ENCODE results near the gene TSR1. TPM values are rescaled to one million over a fixed set of nuclear protein-coding genes. Genes with fewer than 3 reads are reported as not detected.

Gene TSR1
- total RNA-seq, 2 donors from 2014 or later: 36.4 to 38.2 TPM

- Mint-ChIP-seq H3K27ac (no peak overlapping the region), H3K9me3 (no peaks in the 10 kb centered on the region), H3K4me3 (no peak overlapping the region), H3K27me3 (ENCODE audit: low read depth) (no peaks in the 10 kb centered on the region), H3K4me1 (ENCODE audit: low read depth) (no peaks in the 10 kb centered on the region), H3K36me3 (ENCODE audit: insufficient read depth in 2 of 2) (peaks cover 0 to 1% of the 10 kb centered on the region in 2 donors)
- ATAC-seq (replicated peaks in 1 of 2) (no peak), DNase-seq (no peak)
Observed at GRCh38 chr17:2363851-2364762, 27.9 kb upstream of the TSR1 start.

- peaks cover 0 to 1% of the 10 kb centered on the region in 2 donors for H3K36me3 Mint-ChIP-seq (ENCODE audit: insufficient read depth in 2 of 2)
- no peak for DNase-seq
- no peaks in the 10 kb centered on the region for H3K4me1 Mint-ChIP-seq (ENCODE audit: low read depth)
- no peaks in the 10 kb centered on the region for H3K27me3 Mint-ChIP-seq (ENCODE audit: low read depth)
- no peak overlapping the region for H3K27ac Mint-ChIP-seq
- ATAC-seq (replicated peaks in 1 of 2): no peak
- H3K9me3 Mint-ChIP-seq: no peaks in the 10 kb centered on the region
- no peak overlapping the region for H3K4me3 Mint-ChIP-seq
Observed at GRCh38 chr17:2363318-2363717, 27.1 kb upstream of the TSR1 start.

GRCh38 chr17:2362881-2363280, 26.6 kb upstream of the TSR1 start:
- no peak overlapping the region for H3K27ac Mint-ChIP-seq
- peaks cover 0 to 1% of the 10 kb centered on the region in 2 donors for H3K36me3 Mint-ChIP-seq (ENCODE audit: insufficient read depth in 2 of 2)
- ATAC-seq (replicated peaks in 1 of 2): no peak
- no peaks in the 10 kb centered on the region for H3K4me1 Mint-ChIP-seq (ENCODE audit: low read depth)
- no peak overlapping the region for H3K4me3 Mint-ChIP-seq
- no peaks in the 10 kb centered on the region for H3K27me3 Mint-ChIP-seq (ENCODE audit: low read depth)
- DNase-seq: no peak
- H3K9me3 Mint-ChIP-seq: no peaks in the 10 kb centered on the region

GRCh38 chr17:2362416-2362815, 26.2 kb upstream of the TSR1 start:
- Mint-ChIP-seq H3K27ac (no peak overlapping the region), H3K9me3 (no peaks in the 10 kb centered on the region), H3K4me3 (no peak overlapping the region), H3K27me3 (ENCODE audit: low read depth) (no peaks in the 10 kb centered on the region), H3K4me1 (ENCODE audit: low read depth) (no peaks in the 10 kb centered on the region), H3K36me3 (ENCODE audit: insufficient read depth in 2 of 2) (peaks cover 0 to 1% of the 10 kb centered on the region in 2 donors)
- no peak for DNase-seq
- ATAC-seq (replicated peaks in 1 of 2): no peak

- Mint-ChIP-seq H3K4me3 (no peak overlapping the region), H3K9me3 (no peaks in the 10 kb centered on the region), H3K4me1 (ENCODE audit: low read depth) (no peaks in the 10 kb centered on the region), H3K27ac (no peak overlapping the region), H3K27me3 (ENCODE audit: low read depth) (no peaks in the 10 kb centered on the region), H3K36me3 (ENCODE audit: insufficient read depth in 2 of 2) (peaks cover 0 to 1% of the 10 kb centered on the region in 2 donors)
- no peak for DNase-seq
- no peak for ATAC-seq (replicated peaks in 1 of 2)
Observed at GRCh38 chr17:2362016-2362415, 25.8 kb upstream of the TSR1 start.

- Mint-ChIP-seq H3K4me3 (no peak overlapping the region), H3K36me3 (ENCODE audit: insufficient read depth in 2 of 2) (peaks cover 0 to 1% of the 10 kb centered on the region in 2 donors), H3K4me1 (ENCODE audit: low read depth) (no peaks in the 10 kb centered on the region), H3K27ac (no peak overlapping the region), H3K27me3 (ENCODE audit: low read depth) (no peaks in the 10 kb centered on the region), H3K9me3 (no peaks in the 10 kb centered on the region)
- no peak for ATAC-seq (replicated peaks in 1 of 2)
- DNase-seq: no peak
Observed at GRCh38 chr17:2361010-2361760, 24.9 kb upstream of the TSR1 start.

- H3K27me3 Mint-ChIP-seq (ENCODE audit: low read depth): no peaks in the 10 kb centered on the region
- H3K27ac Mint-ChIP-seq: no peak overlapping the region
- peaks cover 17% of the 10 kb centered on the region for H3K4me1 Mint-ChIP-seq (ENCODE audit: low read depth)
- H3K4me3 Mint-ChIP-seq: no peak overlapping the region
- H3K9me3 Mint-ChIP-seq: no peaks in the 10 kb centered on the region
- H3K36me3 Mint-ChIP-seq (ENCODE audit: insufficient read depth in 2 of 2): peaks cover 0 to 1% of the 10 kb centered on the region in 2 donors
- ATAC-seq (replicated peaks in 1 of 2) (no peak), DNase-seq (no peak)
Observed at GRCh38 chr17:2357931-2358434, 21.7 kb upstream of the TSR1 start.

- Mint-ChIP-seq H3K27ac (no peak overlapping the region), H3K36me3 (ENCODE audit: insufficient read depth in 2 of 2) (no peaks in the 10 kb centered on the region), H3K4me3 (no peak overlapping the region), H3K4me1 (ENCODE audit: low read depth) (peaks cover 19% of the 10 kb centered on the region), H3K27me3 (ENCODE audit: low read depth) (no peaks in the 10 kb centered on the region), H3K9me3 (no peaks in the 10 kb centered on the region)
- ATAC-seq (replicated peaks in 1 of 2) (no peak), DNase-seq (no peak)
Observed at GRCh38 chr17:2357237-2357636, 21.0 kb upstream of the TSR1 start.

GRCh38 chr17:2354311-2354710, 18.1 kb upstream of the TSR1 start:
- Mint-ChIP-seq H3K4me3 (peak overlapping the region; percentile 17 to 67), H3K27me3 (ENCODE audit: low read depth) (no peaks in the 10 kb centered on the region), H3K36me3 (ENCODE audit: insufficient read depth in 2 of 2) (no peaks in the 10 kb centered on the region), H3K4me1 (ENCODE audit: low read depth) (peaks cover 19% of the 10 kb centered on the region), H3K27ac (no peak overlapping the region), H3K9me3 (no peaks in the 10 kb centered on the region)
- ATAC-seq (replicated peaks in 1 of 2): no peak
- DNase-seq: no peak

- Mint-ChIP-seq H3K4me1 (ENCODE audit: low read depth) (peaks cover 19% of the 10 kb centered on the region), H3K27me3 (ENCODE audit: low read depth) (no peaks in the 10 kb centered on the region), H3K36me3 (ENCODE audit: insufficient read depth in 2 of 2) (no peaks in the 10 kb centered on the region), H3K9me3 (no peaks in the 10 kb centered on the region), H3K4me3 (no peak overlapping the region), H3K27ac (no peak overlapping the region)
- DNase-seq (no peak), ATAC-seq (replicated peaks in 1 of 2) (no peak)
Observed at GRCh38 chr17:2351269-2351668, 15.0 kb upstream of the TSR1 start.

GRCh38 chr17:2347805-2348685, 11.8 kb upstream of the TSR1 start:
- H3K9me3 Mint-ChIP-seq: no peaks in the 10 kb centered on the region
- no peaks in the 10 kb centered on the region for H3K27me3 Mint-ChIP-seq (ENCODE audit: low read depth)
- H3K36me3 Mint-ChIP-seq (ENCODE audit: insufficient read depth in 2 of 2): no peaks in the 10 kb centered on the region
- peaks cover 7% of the 10 kb centered on the region for H3K4me1 Mint-ChIP-seq (ENCODE audit: low read depth)
- DNase-seq (no peak), ATAC-seq (replicated peaks in 1 of 2) (no peak)
- no peak overlapping the region for H3K4me3 Mint-ChIP-seq
- no peak overlapping the region for H3K27ac Mint-ChIP-seq

- no peak for ATAC-seq (replicated peaks in 1 of 2)
- no peaks in the 10 kb centered on the region for H3K9me3 Mint-ChIP-seq
Observed at GRCh38 chr17:2346475-2346874, 10.2 kb upstream of the TSR1 start.

More at GRCh38 chr17:2346475-2346874, 10.2 kb upstream of the TSR1 start:
- H3K27ac Mint-ChIP-seq: no peak overlapping the region
- no peak for DNase-seq
- no peaks in the 10 kb centered on the region for H3K36me3 Mint-ChIP-seq (ENCODE audit: insufficient read depth in 2 of 2)
- H3K4me1 Mint-ChIP-seq (ENCODE audit: low read depth): peaks cover 11% of the 10 kb centered on the region
- H3K4me3 Mint-ChIP-seq: no peak overlapping the region
- no peaks in the 10 kb centered on the region for H3K27me3 Mint-ChIP-seq (ENCODE audit: low read depth)

All from activated T-cell treated with anti-CD3 and anti-CD28 coated beads, Interleukin-2, amount 50 U/mL, for 72 hours (primary cell).